NCI-H69 (cell line): Measurements from ENCODE around the gene ZC3H7B.

Source experiments
- DNase-seq: peaks from one replicate; lab custom pipeline; 2025; lab: John Stamatoyannopoulos, UW

ZC3H7B gene

DNA sequence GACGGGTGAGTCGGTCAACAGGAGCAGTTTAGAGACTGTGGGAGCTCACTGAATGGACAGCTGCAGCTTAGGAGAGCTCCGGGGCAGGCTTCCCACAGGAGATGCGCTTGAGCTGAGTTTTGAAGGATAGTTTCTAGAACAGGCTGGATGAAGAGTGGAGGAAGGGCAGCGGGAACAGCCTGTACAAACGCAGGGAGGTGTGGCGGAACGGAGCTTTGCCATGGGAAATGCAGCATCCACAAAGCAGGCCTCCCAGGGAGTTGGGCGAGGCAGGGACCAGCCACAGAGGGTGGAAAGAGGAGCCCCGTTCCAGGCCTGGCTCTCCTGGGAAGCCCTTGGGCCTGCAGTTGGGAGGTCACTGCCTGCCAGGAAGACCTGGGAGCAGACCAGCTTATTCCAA lies 53.7 kb downstream of the ZC3H7B start:
- no peak for DNase-seq

DNA sequence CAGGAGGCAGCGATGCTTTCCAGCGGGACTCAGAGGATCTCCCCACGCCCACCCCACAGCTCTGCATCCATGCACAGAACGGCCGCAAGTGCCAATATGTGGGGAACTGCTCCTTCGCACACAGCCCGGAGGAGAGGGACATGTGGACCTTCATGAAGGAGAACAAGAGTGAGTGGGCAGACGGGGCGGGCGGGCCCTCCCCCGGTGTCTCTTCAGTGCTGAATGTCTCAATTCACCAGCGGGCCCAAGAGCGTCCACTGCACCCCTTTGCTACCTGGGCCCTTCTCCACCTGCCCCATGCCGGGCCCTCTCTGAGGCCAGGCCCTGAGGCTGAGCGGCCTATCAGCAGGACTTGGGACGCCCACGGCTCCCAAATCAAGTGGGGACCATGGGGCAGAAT lies 54.6 kb downstream of the ZC3H7B start:
- no peak for DNase-seq

DNA sequence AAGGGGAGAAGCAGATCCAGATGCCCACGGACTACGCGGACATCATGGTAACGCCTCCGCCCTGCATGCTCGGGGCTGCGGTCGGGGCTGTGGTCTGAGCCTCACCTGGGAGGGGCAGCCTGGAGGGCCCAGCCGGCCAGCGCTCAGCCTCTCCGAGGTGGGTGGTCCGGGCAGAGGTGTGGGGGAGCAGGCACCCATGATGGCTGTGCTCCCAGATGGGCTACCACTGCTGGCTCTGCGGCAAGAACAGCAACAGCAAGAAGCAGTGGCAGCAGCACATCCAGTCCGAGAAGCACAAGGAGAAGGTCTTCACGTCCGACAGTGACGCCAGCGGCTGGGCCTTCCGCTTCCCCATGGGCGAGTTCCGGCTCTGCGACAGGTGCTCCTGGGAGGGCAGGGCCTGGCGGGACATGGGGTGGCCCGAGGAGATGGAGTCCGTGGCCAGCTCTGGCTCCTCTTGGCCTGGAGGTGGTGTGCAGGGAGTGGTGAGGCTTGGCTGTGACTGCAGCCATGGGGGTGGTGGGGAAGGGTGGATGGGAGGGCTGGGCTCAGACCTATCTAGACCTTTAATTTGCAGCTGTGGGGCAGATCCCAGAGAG lies 55.2 kb downstream of the ZC3H7B start:
- DNase-seq: no peak

DNA sequence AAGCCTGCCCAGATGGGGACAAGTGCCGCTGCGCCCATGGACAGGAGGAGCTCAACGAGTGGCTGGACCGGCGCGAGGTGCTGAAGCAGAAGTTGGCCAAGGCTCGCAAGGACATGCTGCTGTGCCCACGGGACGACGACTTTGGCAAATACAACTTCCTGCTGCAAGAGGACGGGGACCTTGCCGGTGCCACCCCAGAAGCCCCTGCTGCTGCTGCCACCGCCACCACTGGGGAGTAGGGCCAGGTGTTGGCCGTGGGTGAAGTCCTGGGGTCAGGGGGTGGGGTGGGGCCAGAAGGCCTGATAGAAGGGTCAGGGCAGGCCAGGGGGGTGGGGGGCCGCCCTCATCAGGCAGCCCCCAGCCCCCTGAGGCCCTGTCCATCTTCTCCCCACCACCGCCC lies 55.9 kb downstream of the ZC3H7B start:
- no peak for DNase-seq

DNA sequence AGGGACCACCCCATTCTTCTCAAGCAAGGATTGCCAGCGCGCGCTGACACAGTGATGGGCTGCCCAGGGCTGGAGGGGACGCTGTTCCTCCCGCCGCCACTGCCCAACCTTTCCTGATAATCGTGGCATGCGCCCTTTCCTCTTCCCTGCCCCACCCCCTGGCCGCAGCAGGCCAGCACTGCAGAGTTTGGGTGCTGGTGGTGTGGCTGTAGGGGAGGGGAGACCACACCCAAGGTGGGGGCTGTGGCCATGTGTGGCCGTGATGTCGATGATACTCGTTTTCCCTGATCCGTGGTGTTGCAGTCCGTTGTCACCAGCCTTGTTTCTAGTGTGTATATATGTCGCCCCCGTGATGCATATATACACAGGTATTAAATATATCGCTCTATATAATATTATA lies 57.6 kb downstream of the ZC3H7B start:
- DNase-seq: no peak

DNA sequence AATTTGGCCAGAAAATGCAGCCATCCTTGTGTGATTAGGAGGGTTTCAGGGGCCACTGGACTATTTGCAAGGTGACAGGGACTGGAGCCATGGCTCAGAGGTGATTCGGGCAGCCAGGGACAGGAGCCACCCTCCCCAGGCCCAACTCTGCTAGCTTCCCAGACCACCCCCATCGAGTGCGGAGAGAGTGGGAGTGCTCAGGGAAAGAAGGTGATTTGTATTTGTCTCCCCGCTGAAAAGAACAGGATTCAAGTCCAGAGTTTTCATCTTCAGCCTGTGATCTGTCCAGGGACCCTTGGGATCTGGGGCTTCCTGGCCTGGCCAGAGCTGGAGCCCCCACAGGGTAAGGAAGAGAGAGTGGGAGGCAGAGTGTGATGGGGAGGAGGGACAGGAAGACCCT lies 58.1 kb downstream of the ZC3H7B start:
- no peak for DNase-seq

DNA sequence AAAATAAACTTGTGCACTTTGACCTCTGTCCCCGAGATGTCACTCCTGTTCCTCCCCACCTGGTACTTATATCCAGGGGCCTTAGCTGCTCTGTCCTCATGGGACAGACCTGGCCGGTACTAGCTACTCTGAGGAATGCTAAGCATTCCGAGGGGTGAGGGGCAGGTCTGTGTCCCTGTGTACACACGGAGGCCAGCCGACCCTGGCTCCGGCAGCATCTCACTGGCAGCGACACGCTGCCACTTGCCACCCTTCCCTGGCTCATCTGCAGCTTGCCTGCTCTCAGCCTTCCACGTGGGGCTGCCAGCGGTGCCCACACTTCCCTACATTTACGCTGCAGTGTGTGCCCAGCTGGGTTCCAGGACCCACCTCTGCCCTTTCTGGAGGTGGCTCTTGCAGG lies 58.8 kb downstream of the ZC3H7B start:
- DNase-seq: no peak

DNA sequence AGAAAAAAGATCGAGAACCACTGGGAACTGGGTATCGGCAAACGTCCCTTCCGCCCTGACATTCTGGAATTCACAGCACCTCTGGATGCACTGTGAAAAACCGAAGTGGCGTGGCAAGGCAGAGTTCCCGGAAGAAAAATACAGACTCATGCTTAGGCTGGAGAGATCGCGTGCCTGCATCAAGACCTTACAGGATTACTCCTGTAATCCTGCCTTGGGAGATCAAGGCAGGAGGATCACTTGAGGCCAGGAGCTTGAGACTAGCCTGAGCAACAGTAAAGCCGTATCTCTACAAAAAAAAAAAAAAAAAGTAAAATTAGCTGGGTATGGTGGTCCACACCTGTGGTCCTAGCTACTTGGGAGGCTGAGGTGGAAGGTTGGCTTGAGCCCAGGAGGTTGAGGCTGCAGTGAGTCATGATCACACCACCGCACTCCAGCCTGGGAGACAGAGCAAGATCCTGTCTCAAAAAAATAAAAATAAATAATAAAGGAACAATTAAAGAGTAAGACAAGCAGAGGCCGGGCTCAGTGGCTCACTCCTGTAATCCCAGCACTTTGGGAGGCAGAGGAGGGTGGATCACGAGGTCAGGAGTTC lies 60.5 kb downstream of the ZC3H7B start:
- no peak for DNase-seq

DNA sequence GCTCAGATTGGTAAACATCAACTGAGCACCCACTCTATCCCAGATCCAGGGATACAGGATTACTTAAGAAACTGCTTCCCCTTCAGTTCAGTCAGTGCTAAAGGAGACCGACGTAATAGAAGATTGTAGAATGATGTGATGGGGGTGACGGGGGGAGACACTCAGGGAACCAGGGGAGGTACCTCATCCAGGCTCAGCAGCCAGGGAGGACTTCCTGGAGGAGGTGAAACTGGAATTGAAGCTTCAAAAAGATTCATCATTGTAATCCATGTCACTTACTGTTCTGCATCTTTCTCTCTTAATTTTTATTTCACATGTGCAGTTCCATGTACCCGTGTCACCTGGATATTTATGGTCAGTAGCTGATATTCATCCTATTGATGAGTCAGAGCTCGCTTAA lies 61.3 kb downstream of the ZC3H7B start:
- DNase-seq: no peak

DNA sequence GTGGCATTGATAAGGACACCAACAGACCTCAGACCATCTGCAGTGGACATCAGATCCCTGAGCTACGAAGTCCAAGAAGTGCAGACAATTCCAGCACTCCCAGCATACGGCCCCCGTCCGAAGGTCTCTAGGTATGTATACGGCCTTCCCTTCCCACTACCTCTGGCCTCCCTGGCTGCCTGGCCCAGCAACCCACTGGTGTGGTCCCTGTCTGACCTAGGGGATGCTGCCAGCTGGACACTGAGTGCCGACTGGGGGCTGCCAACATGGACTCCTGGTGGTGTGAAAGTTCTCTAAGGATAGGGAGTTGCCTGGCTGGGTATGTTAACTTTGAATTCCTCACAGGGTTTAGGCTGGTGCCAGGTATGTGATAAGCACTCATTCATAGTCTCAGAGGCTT lies 62.9 kb downstream of the ZC3H7B start:
- no peak for DNase-seq

DNA sequence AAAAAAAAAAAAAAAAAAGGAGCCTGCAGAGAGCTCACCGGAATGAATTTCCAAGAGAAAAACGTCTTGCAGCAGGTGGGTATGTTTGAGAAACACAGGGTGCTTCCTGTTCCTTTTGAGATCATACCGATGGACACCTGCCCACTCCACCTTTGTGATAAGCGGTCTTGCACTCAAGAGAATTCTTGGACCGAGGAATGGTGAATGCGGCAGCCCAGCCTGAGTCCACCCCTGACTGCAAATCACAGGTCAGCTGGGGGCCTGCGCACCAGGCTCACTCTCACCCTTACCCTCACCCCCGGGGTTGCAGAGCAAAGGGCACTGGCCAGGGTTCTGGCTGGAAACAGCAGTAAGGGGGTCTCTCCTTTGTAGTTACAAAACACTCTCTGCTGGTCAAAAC lies 63.6 kb downstream of the ZC3H7B start:
- DNase-seq: peak; percentile 46

DNA sequence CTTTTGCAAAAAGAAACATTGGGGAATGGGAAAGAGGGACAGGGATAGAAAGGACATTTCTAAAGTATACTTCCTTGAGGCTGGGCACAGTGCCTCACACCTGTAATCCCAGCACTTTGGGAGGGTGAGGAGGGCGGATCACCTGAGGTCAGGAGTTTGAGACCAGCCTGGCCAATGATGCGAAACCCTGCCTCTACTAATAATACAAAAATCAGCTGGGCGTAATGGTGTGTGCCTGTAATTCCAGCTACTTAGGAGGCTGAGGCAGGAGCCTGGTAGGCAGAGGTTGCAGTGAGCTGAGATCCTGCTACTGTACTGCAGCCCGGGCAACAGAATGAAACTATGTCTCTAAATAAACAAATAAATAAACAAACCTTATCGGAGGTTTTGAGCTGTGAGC lies 64.1 kb downstream of the ZC3H7B start:
- no peak for DNase-seq

DNA sequence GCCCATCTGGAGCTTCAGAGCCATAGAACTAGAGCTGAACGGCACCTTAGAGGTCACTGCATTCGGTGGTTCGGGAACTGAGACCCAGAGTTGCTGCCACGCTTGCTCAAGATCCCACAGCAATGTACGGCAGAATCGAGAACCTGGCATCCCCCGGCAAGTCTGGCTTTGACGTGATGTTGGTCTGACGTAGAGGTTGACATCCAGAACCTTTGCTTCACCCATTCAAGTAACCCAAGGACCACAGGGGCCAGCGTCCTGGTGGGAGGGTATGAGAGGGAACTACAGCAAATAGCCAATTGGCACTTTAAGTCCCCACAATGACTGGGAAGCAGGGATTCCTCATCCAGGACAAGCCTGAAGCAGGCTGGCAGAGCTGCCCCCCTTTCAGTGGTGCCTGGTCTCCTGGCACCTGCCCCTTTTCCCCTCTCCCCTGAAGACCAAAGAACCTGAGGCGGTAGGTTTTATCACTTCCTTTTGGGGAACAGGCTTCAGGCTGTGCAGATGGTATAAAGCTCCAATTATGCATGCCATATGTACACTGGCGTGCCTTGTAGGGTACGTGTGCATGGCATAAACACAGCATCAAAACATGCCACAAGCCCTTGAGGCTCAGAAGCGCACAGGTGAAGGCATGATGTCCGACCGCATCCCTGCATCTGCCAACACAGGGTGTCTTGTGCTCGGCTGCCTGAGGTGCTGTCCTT lies 65.2 kb downstream of the ZC3H7B start:
- no peak for DNase-seq

DNA sequence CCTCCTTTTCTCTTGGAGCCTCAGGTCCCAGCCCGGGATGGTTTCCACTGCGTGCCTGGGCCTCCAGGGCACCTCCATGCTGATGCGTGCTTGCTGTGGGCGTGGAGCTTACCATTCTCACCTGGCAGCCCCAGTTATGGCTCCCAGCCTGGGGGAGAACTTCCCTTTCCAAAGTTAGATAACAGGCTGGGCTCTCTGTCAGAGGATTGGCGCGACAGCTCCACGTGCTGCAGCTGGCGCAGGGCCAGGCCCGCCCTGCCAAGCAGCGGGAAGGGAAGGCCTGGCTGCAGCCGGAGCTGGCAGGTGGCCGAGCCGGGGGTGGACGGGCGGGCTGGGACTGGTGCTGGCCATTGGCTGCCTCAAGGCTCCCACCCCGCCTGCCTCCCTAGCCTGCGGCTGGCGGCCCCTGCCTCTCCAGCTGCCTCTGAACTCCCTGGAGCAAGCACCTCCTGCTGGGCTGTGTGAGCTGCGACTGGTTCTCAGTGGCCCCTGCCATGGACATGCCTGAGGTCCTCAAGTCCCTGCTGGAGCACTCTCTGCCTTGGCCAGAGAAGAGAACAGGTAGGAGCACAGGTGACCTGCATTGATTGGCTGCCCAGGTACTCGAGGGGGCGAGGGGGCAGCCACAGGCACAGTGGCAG lies 65.8 kb downstream of the ZC3H7B start:
- DNase-seq: peak; percentile 99

DNA sequence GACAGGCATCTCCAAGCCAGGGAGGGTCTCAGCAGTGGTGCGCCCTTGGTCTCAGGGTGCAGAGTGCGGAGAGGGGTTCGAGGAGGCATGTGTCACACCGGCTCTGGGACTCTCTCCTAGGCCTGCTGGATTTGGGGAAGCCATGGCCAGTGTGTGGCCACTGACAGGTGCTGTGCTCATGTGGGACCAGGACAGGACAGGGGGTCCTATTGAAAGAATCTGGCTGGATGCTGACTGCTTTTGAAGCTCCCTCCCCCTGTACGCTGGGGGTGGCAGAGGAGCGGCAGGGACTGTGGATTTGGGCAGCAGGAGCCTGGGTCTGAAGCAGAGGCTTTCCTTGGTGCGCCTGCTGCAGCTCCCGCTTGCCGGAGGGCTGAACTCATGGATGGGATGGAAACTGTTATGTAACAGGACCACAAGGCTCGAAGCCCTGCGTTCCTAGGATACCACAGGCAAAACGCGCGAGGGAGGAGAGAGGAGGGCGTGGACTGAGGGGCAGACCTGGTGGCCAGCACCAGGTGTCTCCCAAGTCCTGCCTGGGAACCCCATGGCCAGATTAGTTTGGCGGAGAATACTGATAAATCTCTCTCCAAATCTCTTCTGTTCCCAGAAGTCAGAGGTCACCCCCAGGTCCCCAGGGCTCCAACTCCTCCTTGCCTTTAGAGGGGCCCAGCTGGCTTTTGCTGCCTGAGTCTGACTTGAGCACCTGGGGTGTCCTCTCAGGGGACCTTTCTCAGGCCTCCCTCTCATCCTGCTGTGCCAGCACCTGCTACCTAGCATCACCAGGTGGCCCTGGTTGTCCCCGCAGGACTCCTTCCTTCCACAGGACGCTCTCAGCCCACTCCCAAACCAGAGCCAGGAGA lies 66.6 kb downstream of the ZC3H7B start:
- peak; percentile 48 for DNase-seq

DNA sequence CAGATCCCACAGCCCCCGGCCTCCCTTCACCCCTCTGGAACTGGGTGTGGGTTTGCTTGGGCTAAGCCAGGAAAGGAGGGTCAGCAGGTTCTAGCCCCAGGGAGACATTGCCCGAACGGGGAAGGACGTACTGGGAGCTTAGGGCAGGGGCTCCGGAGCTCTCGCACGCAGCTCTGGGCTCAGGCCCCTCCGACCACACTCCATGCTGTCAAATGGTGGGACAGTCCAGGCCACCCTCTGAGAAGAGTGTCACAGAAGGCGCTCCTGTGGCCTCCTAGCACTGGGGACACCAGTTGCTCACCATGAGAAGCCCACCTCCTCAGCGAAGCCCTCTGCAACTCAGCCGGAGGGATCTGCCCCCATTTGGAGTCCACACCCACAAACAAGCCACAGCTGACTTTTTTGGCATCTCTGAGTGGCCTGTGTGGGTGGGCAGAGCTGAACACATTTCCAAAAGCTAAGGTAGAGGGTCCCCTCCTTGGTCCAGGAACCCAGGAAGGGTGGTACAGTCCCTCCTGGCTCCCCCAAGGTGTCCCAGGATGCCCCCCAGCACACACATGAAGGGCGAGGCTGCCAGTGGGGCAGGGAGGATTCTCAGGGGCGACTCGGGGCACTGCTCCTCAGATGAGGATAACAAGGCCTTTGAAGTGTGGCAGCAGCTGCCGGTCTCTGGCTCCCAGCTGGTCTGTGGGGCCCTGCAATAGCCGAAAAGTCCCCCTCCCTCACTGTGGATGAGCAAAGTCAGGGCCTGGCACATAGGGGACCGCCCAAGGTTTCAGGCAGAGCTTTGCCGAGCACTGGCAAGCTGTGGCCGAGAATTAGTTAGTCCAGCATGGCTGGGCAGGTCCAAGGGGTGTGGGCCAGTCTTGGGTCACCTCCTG lies 67.5 kb downstream of the ZC3H7B start:
- peak; percentile 36 for DNase-seq

DNA sequence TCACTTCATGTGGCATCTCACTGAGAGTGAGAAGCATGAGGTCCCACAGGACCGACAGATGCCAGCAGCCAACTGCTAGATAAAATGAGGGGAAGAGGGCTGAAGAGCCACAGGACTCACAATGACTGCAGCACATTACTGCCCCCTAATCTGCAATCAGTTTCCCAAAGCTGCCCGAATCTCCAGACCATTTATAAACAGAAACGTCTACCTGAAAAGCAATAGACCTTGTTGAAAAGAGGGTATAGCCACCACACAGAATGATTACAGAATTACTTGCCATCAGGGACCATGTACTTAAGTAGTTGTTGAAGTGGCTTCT lies 68.1 kb downstream of the ZC3H7B start:
- DNase-seq: peak; percentile 60

DNA sequence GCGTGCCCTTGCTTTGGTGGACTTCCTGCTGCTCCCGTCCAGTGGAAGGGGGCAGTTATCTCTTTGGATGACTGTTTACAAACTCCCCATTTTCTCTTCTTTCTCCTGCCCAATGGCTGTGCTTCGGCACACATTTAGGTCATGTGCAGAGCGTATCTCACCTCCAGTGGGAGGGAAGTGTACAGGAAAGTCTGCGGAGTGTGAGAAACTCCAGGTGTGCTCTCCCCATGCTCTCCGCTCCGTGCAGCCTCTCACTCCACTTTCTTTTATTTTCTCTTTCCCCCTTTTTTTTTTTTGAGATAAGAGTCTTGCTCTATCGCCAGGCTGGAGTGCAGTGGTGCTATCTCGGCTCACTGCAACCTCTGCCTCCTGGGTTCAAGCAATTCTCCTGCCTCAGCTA lies 68.5 kb downstream of the ZC3H7B start:
- DNase-seq: peak; percentile 68

DNA sequence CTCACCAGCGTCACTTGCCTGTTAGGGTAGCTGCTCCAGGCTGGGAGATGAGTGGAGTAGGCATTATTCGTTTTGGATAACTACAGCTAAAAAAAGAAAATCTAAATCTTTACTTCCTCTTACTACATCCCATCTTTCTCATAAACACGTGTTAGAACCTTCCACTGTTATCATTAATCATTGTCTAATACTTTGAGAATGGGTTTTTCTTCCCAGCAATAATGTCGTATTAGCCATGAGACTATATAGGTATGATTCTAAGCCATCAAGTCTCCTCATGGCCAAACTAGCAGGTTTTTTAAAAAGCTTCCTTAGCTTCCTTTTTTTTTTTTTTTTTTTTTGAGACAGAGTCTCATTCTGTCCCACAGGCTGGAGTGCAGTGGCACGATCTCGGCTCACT lies 76.5 kb downstream of the ZC3H7B start:
- DNase-seq: no peak

DNA sequence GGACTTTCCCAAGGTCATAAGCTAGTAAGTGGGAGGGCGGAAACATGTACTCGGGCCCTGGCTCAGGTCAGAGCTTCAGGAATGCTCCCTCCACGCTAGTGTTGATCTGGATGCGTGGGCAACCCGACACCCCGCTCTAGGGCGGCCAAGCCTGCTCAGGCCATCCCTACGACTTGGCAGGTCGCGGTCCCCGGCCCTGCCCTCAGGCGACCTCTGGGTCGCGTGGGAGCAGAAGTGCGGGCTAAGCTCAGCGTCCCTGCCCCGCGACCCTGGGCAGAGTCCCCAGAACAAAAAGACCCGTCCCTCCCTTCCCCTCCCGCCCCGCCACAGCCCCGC lies 79.6 kb downstream of the ZC3H7B start:
- peak; percentile 83 for DNase-seq

DNA sequence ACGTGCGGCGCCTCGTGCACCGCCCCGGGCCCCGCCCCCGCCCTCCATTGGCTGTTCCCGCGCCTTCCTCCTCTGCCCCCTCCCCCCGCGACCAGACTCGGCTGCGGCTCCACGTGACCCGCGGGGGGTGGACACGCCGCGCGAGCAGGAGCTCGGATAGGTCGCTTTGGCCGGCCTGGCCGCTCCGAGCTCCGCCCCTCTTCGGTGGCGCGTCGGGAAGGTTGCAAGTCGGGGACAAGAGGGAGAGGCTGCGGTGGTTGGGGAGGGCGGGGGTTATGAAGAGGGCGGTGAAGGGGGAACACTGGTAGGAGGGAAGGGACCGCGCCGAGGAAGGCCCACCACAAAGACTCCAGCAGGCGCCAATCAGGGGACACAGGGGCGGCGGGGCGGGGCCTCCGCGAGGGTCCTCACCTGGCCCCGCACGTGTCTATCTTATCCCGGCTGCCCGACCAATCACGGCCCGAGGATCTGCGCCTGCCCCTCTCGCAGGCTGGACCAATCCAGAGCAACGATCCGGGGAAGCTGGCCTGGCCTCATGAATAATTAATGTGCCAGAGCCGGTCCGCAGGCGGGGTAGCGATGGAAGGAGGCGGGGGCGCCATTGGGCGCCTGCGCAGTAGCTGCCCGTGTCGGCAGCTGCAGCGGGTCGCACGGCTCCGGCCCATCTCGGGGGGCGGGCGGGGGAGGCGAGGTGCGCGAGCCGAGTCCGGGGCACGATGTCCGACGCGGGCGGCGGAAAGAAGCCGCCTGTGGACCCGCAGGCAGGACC lies 80.2 kb downstream of the ZC3H7B start, which contains the start of gene TEF:
TSS of gene TEF (plus strand) at position 614 of the 769 bp plus-strand sequence. CDS start at position 717, 103 bp downstream.
- DNase-seq: peak; percentile 99
